Measurements from ENCODE around the gene TMEM175.

The TMEM175 gene

DNA sequence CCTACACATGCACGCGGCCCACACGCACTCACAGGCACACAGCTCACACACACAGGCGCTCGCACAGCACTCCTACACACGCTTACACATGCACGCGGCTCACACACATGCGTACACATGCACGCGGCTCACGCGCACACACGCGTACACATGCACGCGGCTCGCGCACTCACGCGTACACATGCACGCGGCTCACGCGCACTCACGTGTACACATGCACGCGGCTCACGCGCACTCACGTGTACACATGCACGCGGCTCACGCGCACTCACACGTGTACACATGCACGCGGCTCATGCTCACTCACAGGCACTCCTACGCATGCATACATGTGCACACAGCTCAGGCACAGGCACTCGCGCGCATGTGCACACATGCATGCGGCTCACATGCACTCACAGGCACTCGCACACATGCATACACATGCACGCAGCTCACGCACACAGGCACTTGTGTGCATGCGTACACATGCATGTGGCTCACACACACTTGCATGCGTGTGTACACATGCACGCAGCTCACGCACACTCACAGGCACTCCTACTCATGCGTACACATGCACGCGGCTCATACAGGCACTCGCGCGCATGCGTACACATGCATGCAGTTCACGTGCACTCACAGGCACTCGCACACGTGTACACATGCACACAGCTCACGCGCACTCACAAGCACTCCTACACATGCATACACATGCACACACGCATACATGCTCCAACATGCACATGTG lies 45.1 kb upstream of the TMEM175 start:
- Histone ChIP-seq H3K27me3 (ENCODE audit: insufficient read depth, poor library complexity, severe bottlenecking) (no peaks in the 10 kb centered on the region), H3K27ac (replicated peaks) (no peak overlapping the region), H3K4me3 (replicated peaks; ENCODE audit: insufficient read depth, low read length) (no peak overlapping the region)
- TF ChIP-seq SPI1 (IDR thresholded peaks at IDR 0.05; ENCODE audit: borderline replicate concordance, low read depth) = no peak
- 0 out of 2 replicates have a peak, but pooled peaks have one; percentile 22 for TF ChIP-seq POLR2AphosphoS5 (IDR thresholded peaks at IDR 0.05; ENCODE audit: low read depth)
- TF ChIP-seq GABPA (IDR thresholded peaks at IDR 0.05; ENCODE audit: low read depth) = no peak
- TF ChIP-seq, protein P1, sequence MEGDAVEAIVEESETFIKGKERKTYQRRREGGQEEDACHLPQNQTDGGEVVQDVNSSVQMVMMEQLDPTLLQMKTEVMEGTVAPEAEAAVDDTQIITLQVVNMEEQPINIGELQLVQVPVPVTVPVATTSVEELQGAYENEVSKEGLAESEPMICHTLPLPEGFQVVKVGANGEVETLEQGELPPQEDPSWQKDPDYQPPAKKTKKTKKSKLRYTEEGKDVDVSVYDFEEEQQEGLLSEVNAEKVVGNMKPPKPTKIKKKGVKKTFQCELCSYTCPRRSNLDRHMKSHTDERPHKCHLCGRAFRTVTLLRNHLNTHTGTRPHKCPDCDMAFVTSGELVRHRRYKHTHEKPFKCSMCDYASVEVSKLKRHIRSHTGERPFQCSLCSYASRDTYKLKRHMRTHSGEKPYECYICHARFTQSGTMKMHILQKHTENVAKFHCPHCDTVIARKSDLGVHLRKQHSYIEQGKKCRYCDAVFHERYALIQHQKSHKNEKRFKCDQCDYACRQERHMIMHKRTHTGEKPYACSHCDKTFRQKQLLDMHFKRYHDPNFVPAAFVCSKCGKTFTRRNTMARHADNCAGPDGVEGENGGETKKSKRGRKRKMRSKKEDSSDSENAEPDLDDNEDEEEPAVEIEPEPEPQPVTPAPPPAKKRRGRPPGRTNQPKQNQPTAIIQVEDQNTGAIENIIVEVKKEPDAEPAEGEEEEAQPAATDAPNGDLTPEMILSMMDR (IDR thresholded peaks at IDR 0.05; ENCODE audit: insufficient read depth, low read length) = no peak
- TF ChIP-seq, protein P2, sequence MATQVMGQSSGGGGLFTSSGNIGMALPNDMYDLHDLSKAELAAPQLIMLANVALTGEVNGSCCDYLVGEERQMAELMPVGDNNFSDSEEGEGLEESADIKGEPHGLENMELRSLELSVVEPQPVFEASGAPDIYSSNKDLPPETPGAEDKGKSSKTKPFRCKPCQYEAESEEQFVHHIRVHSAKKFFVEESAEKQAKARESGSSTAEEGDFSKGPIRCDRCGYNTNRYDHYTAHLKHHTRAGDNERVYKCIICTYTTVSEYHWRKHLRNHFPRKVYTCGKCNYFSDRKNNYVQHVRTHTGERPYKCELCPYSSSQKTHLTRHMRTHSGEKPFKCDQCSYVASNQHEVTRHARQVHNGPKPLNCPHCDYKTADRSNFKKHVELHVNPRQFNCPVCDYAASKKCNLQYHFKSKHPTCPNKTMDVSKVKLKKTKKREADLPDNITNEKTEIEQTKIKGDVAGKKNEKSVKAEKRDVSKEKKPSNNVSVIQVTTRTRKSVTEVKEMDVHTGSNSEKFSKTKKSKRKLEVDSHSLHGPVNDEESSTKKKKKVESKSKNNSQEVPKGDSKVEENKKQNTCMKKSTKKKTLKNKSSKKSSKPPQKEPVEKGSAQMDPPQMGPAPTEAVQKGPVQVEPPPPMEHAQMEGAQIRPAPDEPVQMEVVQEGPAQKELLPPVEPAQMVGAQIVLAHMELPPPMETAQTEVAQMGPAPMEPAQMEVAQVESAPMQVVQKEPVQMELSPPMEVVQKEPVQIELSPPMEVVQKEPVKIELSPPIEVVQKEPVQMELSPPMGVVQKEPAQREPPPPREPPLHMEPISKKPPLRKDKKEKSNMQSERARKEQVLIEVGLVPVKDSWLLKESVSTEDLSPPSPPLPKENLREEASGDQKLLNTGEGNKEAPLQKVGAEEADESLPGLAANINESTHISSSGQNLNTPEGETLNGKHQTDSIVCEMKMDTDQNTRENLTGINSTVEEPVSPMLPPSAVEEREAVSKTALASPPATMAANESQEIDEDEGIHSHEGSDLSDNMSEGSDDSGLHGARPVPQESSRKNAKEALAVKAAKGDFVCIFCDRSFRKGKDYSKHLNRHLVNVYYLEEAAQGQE (IDR thresholded peaks at IDR 0.05; ENCODE audit: insufficient replicate concordance, low read depth) = no peak
- no peak for DNase-seq (ENCODE audit: low read depth in 1 of 2, low spot score in 1 of 2)

DNA sequence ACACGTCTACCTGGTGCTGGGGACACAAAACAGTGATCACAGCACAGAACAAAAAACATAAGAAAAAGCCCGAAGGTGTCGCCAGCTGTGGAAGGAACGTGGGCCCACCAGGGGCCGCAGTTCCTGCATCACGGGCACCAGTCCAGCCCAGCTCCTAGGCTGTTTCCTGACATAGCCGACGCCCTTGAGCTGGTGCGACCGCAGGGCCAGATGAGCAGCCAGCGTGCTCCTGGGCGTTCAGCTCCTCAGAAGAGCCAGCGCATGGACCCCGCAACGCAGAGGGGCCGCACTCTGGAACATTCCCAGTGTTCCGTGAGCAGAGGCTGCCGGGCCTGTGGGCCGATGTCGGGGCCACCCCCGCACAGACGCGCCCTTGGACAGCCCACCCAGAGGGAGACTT lies 44.2 kb upstream of the TMEM175 start:
- DNase-seq (ENCODE audit: low read depth in 1 of 2, low spot score in 1 of 2) = no peak
- Histone ChIP-seq H3K27ac (replicated peaks) (no peak overlapping the region), H3K27me3 (ENCODE audit: insufficient read depth, poor library complexity, severe bottlenecking) (no peaks in the 10 kb centered on the region)

DNA sequence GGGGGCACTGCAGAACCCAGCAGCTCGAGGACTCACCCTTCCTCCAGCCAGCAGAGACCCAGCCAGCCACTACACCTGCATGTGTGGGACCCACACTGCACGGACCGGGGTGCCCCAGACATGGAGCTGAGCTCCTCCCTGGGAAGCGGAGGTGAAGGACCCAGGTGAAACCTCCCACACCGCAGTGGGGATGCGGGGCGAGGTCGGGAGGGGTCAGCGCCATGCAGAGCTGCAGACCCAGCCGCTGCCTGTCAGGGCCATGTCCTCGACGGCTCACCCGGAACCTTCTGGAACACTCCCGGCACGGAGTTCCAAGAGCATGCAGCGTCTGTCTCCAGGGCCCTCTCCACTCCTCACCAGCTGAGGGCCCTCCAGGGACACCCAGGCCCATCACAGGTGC lies 42.7 kb upstream of the TMEM175 start:
- Histone ChIP-seq H3K27ac (replicated peaks) (no peak overlapping the region), H3K4me3 (replicated peaks; ENCODE audit: insufficient read depth, low read length) (no peak overlapping the region), H3K27me3 (ENCODE audit: insufficient read depth, poor library complexity, severe bottlenecking) (no peaks in the 10 kb centered on the region)
- TF ChIP-seq GABPA (IDR thresholded peaks at IDR 0.05; ENCODE audit: low read depth) = no peak
- TF ChIP-seq POLR2AphosphoS5 (IDR thresholded peaks at IDR 0.05; ENCODE audit: low read depth) = no peak
- TF ChIP-seq, protein P2 (IDR thresholded peaks at IDR 0.05; ENCODE audit: insufficient replicate concordance, low read depth) = no peak
- TF ChIP-seq SPI1 (IDR thresholded peaks at IDR 0.05; ENCODE audit: borderline replicate concordance, low read depth) = no peak
- TF ChIP-seq, protein P1 (IDR thresholded peaks at IDR 0.05; ENCODE audit: insufficient read depth, low read length) = no peak
- DNase-seq (ENCODE audit: low read depth in 1 of 2, low spot score in 1 of 2) = no peak

More for the DNA sequence above, 44.2 kb upstream of the TMEM175 start:
- H3K4me3 ChIP-seq (replicated peaks; ENCODE audit: insufficient read depth, low read length) = no peak overlapping the region
- TF ChIP-seq, protein P2 (IDR thresholded peaks at IDR 0.05; ENCODE audit: insufficient replicate concordance, low read depth) = no peak
- TF ChIP-seq, protein P1 (IDR thresholded peaks at IDR 0.05; ENCODE audit: insufficient read depth, low read length) = no peak
- no peak for TF ChIP-seq SPI1 (IDR thresholded peaks at IDR 0.05; ENCODE audit: borderline replicate concordance, low read depth)
- no peak for TF ChIP-seq POLR2AphosphoS5 (IDR thresholded peaks at IDR 0.05; ENCODE audit: low read depth)
- no peak for TF ChIP-seq GABPA (IDR thresholded peaks at IDR 0.05; ENCODE audit: low read depth)

Measured in HL-60 (cell line).